ENCODE data around the gene GLO1. TPM values are rescaled to one million over a fixed set of nuclear protein-coding genes. Genes with fewer than 3 reads are reported as not detected.

GLO1 gene
- 70.9 and 142 TPM in 2 replicates for total RNA-seq

DNA sequence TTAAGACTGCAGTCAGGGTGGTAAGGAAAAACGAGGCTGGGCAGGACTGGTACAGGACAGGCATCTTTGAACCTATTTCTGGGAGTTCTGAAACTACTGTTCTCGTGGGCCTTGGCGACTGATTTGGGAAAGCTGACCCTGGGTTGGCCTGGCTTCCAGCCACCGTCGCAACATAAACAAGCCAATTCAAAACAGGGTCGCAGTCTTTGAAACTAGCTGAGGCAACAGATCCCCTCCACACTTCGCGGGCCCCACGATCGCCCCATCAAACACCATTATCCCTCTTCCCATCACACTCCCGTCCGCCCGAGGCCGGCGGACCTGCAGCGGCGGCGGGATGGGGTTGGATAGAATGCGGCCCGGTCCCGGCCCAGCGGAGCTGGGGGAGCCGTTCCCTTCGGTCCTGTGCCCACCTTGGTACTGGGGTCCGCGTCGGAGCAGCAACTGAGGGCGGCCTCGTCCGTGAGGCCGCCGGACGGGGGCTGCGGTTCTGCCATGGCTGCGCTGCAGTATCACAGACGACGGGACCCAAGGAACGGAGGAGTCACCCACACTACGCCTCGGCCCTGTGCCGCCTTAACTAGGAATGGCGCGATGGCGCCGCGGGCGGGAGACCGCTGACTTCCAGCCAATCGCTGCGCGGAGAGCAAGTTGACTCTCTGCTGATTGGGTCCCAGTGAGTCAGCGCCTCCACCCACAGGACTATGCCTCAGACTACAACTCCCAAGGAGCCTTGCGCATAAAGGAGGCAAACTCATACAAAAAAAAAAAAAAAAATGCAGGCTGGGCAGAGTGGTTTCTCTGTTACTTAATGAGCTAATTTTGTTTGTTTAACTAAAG, at the start of gene GLO1:
GLO1 (minus strand) TSS at position 588 of the 840 bp plus-strand sequence; CDS start at position 497, 91 bp downstream.

DNA sequence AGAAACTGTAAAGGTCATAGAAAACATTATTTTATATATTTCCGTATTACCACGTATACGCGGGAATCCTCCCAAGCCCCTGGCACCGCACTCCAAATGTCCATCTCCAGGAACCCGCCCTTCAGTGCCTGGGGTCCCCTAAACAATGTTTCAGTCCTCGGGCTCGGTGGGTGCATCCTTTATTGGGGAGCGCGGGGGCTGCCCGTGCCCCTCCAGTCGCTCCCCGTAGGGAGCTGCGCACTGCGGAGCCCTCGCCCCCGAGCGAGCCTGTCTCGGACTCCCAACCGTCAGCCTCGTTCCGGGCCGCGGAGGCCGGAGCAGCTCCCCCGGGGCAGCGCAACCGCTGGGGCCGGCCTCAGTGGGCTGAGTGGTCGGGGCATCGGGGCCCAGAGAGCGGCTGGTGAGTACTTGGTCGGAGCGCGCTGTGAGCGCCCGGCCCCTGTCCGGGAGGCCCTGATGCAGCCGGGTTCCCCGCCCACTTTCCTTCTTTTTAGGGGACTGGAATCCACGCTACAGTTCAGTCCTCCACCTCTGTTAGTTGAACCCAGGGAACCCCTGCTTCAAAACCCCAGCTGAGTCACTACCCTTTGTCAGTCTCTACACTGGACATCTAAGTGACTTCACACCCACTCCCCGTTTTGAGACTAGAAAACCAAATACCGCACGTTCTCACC, 12.2 kb upstream of the GLO1 start, which contains the start of gene DNAH8:
DNAH8 (plus strand) TSS at position 296 of the 674 bp plus-strand sequence. CDS start 7,499 bp downstream, outside the sequence.

GRCh38 chr6:38639498-38640215, 63.3 kb downstream of the GLO1 start, which contains the start of gene BTBD9:
Gene BTBD9 (minus strand): TSS chr6:38639929.

Other genes starting within 250 kb of the GLO1 start
- 2.4 and 6.7 TPM in 2 replicates for gene BTBD9, start 63.2 kb downstream of the GLO1 start, total RNA-seq
- gene DNAH8, start 12.2 kb upstream of the GLO1 start, total RNA-seq: under 0.01 TPM in 1 of 2 replicates, not detected in the other